ENCODE data around the gene UVRAG.

UVRAG gene

DNA sequence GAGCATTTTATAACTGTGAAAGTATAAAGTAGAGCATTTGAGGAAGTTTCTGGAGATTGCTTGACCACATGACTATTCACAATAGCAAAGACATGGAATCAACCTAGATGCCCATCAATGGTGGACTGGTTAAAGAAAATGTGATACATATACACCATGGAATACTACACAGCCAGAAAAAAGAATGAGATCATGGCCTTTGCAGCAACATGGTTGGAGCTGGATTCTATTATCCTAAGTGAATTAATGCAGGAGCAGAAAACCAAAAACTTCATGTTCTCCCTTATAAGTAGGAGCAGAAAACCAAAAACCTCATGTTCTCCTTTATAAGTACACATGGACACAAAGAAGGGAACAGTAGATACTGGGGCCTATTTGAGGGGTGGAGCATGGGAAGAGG is 30.3 kb downstream of the UVRAG start:
- H3K36me3 ChIP-seq (ENCODE audit: insufficient read depth) = no peaks in the 10 kb centered on the region
- H3K9ac ChIP-seq = no peak overlapping the region
- no peaks in the 10 kb centered on the region; the same call in 1 of the 2 replicates for H3K79me2 ChIP-seq (ENCODE audit: insufficient read depth, low read depth)
- no peak overlapping the region for H2AFZ ChIP-seq (ENCODE audit: low read depth)
- TF ChIP-seq, protein P1, sequence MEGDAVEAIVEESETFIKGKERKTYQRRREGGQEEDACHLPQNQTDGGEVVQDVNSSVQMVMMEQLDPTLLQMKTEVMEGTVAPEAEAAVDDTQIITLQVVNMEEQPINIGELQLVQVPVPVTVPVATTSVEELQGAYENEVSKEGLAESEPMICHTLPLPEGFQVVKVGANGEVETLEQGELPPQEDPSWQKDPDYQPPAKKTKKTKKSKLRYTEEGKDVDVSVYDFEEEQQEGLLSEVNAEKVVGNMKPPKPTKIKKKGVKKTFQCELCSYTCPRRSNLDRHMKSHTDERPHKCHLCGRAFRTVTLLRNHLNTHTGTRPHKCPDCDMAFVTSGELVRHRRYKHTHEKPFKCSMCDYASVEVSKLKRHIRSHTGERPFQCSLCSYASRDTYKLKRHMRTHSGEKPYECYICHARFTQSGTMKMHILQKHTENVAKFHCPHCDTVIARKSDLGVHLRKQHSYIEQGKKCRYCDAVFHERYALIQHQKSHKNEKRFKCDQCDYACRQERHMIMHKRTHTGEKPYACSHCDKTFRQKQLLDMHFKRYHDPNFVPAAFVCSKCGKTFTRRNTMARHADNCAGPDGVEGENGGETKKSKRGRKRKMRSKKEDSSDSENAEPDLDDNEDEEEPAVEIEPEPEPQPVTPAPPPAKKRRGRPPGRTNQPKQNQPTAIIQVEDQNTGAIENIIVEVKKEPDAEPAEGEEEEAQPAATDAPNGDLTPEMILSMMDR (conservative IDR thresholded peaks at IDR 0.05; ENCODE audit: low read depth, low read length) = no peak
- no peak overlapping the region for H3K4me2 ChIP-seq
- H3K4me1 ChIP-seq (ENCODE audit: low read depth, poor library complexity, severe bottlenecking) = no peaks in the 10 kb centered on the region
- no peak overlapping the region for H3K27ac ChIP-seq
- no peak overlapping the region for H3K4me3 ChIP-seq (IDR thresholded peaks at IDR 0.05; ENCODE audit: insufficient read depth, low read depth, low read length)
- no peaks in the 10 kb centered on the region for H3K27me3 ChIP-seq (ENCODE audit: insufficient read depth, low read depth)
- no peaks in the 10 kb centered on the region for H4K20me1 ChIP-seq (ENCODE audit: insufficient read depth)

DNA sequence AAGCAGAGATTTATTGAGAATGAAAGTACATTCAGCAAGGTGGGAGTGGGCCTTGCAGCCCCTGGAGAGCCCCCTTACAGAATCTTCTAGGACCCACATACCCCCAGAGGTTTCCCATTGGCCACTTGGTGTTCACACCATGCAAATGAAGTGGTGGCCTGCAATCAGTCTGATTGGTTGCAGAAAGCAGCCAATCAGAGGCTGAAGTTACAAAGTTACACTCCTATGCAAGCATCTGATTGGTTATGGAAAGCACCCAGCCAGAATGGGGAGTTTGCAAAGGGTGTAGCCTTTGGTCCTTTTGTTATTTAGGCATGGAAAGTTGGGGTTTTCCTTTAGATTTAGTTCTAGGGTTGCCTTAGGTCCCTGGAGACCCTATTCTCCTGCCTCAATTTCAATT is 34.9 kb downstream of the UVRAG start:
- H2AFZ ChIP-seq (ENCODE audit: low read depth) = no peak overlapping the region
- no peak overlapping the region for H3K27ac ChIP-seq
- peaks cover 4% of the 10 kb centered on the region; the same call in 1 of the 2 replicates for H4K20me1 ChIP-seq (ENCODE audit: insufficient read depth)
- no peaks in the 10 kb centered on the region for H3K4me1 ChIP-seq (ENCODE audit: low read depth, poor library complexity, severe bottlenecking)
- H3K79me2 ChIP-seq (ENCODE audit: insufficient read depth, low read depth) = no peaks in the 10 kb centered on the region
- no peak overlapping the region for H3K4me2 ChIP-seq
- no peaks in the 10 kb centered on the region for H3K36me3 ChIP-seq (ENCODE audit: insufficient read depth)
- TF ChIP-seq, protein P1 (conservative IDR thresholded peaks at IDR 0.05; ENCODE audit: low read depth, low read length) = no peak
- H3K4me3 ChIP-seq (IDR thresholded peaks at IDR 0.05; ENCODE audit: insufficient read depth, low read depth, low read length) = no peak overlapping the region
- no peak overlapping the region for H3K9ac ChIP-seq
- no peaks in the 10 kb centered on the region for H3K27me3 ChIP-seq (ENCODE audit: insufficient read depth, low read depth)

DNA sequence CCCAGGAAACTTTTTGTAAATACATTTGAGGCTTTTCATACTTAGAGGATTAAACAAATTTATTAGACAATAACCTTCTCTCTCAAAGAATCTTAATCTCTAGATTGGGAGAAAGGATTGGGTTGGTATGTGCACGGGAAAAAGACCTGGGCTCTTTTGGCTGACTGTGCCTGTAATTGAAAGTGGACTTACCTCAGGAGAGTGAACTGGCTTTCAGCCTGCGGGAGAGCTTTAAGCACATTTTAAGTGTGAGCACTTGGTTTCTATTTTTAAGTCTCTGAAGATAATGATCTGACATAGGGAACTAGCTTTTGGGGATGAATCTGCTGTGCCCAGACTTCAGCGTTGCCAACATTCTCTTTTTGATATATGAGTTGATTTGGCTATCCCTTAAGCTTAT is 35.8 kb downstream of the UVRAG start:
- TF ChIP-seq, protein P1 (conservative IDR thresholded peaks at IDR 0.05; ENCODE audit: low read depth, low read length) = no peak
- no peaks in the 10 kb centered on the region for H3K27me3 ChIP-seq (ENCODE audit: insufficient read depth, low read depth)
- no peak overlapping the region for H3K27ac ChIP-seq
- no peak overlapping the region for H2AFZ ChIP-seq (ENCODE audit: low read depth)
- no peaks in the 10 kb centered on the region for H3K36me3 ChIP-seq (ENCODE audit: insufficient read depth)
- no peaks in the 10 kb centered on the region for H3K4me1 ChIP-seq (ENCODE audit: low read depth, poor library complexity, severe bottlenecking)
- peaks cover 4% of the 10 kb centered on the region; the same call in 1 of the 2 replicates for H4K20me1 ChIP-seq (ENCODE audit: insufficient read depth)
- H3K4me3 ChIP-seq (IDR thresholded peaks at IDR 0.05; ENCODE audit: insufficient read depth, low read depth, low read length) = no peak overlapping the region
- H3K9ac ChIP-seq = no peak overlapping the region
- no peak overlapping the region for H3K4me2 ChIP-seq
- H3K79me2 ChIP-seq (ENCODE audit: insufficient read depth, low read depth) = no peaks in the 10 kb centered on the region

DNA sequence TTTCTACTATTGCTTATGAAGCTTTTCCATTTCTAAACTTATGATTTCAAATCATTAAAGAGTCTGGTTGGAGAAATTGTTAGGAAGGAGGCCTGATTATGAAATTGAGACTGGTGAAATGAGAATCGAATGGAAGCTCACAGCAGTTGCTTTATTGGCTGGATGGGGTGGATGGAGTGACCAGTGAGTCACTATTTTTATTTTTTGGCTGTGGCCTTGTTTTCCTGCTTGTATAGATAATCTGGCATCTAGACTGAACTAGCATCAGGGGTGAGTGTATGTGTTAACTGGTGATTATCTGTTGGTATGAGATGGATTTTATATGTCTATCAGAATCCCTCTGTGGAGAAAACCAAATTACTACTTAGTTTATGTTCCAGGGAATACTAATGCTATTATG is 36.2 kb downstream of the UVRAG start:
- Histone ChIP-seq H4K20me1 (ENCODE audit: insufficient read depth) (peaks cover 4% of the 10 kb centered on the region; the same call in 1 of the 2 replicates), H3K79me2 (ENCODE audit: insufficient read depth, low read depth) (no peaks in the 10 kb centered on the region), H3K4me1 (ENCODE audit: low read depth, poor library complexity, severe bottlenecking) (no peaks in the 10 kb centered on the region), H2AFZ (ENCODE audit: low read depth) (no peak overlapping the region), H3K27ac (no peak overlapping the region), H3K4me3 (IDR thresholded peaks at IDR 0.05; ENCODE audit: insufficient read depth, low read depth, low read length) (no peak overlapping the region), H3K36me3 (ENCODE audit: insufficient read depth) (no peaks in the 10 kb centered on the region), H3K4me2 (no peak overlapping the region), H3K27me3 (ENCODE audit: insufficient read depth, low read depth) (no peaks in the 10 kb centered on the region), H3K9ac (no peak overlapping the region)
- TF ChIP-seq, protein P1 (conservative IDR thresholded peaks at IDR 0.05; ENCODE audit: low read depth, low read length) = no peak
